Measurements from ENCODE around the gene BRAF. TPM values are rescaled to one million over a fixed set of nuclear protein-coding genes. Genes with fewer than 3 reads are reported as not detected.
"Not testable (repeated sequence)": the region's sequence is repeated elsewhere in the genome, so short reads cannot be mapped to it uniquely, and the experiment has no call there.

The BRAF gene
- total RNA-seq, 4 donors from 2014 or later, result 34.0 to 50.7 (median 36.8) TPM

GRCh38 chr7:140841166-140841715 is 83.5 kb downstream of the BRAF start:
- Histone ChIP-seq H3K4me3 (no peak overlapping the region), H3K27ac (replicated peaks in 1 of 4) (no peak overlapping the region), H3K36me3 (peaks cover 0 to 14% (median 7%) of the 10 kb centered on the region in 4 donors), H3K4me1 (no peaks in the 10 kb centered on the region), H3K9me3 (no peaks in the 10 kb centered on the region), H3K27me3 (no peaks in the 10 kb centered on the region)
- DNase-seq (ENCODE audit: extremely low spot score), result no peak
- 23% methylated on average over 1 of the region's 1 CpG for WGBS
- intact Hi-C loops (cut with DNase I), result no loop called here
- no peak for TF ChIP-seq CTCF (IDR thresholded peaks at IDR 0.05)
- TF ChIP-seq POLR2A (IDR thresholded peaks at IDR 0.05; ENCODE audit: low read depth), result no peak
- TF ChIP-seq POLR2AphosphoS5 (IDR thresholded peaks at IDR 0.05), result no peak
- no peak for TF ChIP-seq EP300 (IDR thresholded peaks at IDR 0.05)

- TF ChIP-seq POLR2A (IDR thresholded peaks at IDR 0.05; ENCODE audit: low read depth) (no peak), CTCF (IDR thresholded peaks at IDR 0.05) (no peak), POLR2AphosphoS5 (IDR thresholded peaks at IDR 0.05) (no peak), EP300 (IDR thresholded peaks at IDR 0.05) (no peak)
These were observed 93.0 kb downstream of the BRAF start for GRCh38 chr7:140831724-140832123.

GRCh38 chr7:140829720-140830119 is 95.0 kb downstream of the BRAF start:
- 94% methylated on average over 1 of the region's 1 CpG for WGBS
- Histone ChIP-seq H3K27me3 (no peaks in the 10 kb centered on the region), H3K9me3 (no peaks in the 10 kb centered on the region), H3K27ac (replicated peaks in 1 of 4) (no peak overlapping the region), H3K36me3 (peaks cover 0 to 29% (median 15%) of the 10 kb centered on the region in 4 donors), H3K4me1 (no peaks in the 10 kb centered on the region), H3K4me3 (no peak overlapping the region)
- no peak for TF ChIP-seq EP300 (IDR thresholded peaks at IDR 0.05)
- intact Hi-C loops (cut with DNase I), result no loop called here
- DNase-seq (ENCODE audit: extremely low spot score), result no peak

More at GRCh38 chr7:140831724-140832123, 93.0 kb downstream of the BRAF start:
- DNase-seq (ENCODE audit: extremely low spot score), result no peak
- intact Hi-C loops (cut with DNase I), result no loop called here
- H3K36me3 ChIP-seq, result peaks cover 0 to 29% (median 16%) of the 10 kb centered on the region in 4 donors
- H3K9me3 ChIP-seq, result no peaks in the 10 kb centered on the region
- no peaks in the 10 kb centered on the region for H3K4me1 ChIP-seq
- 93% methylated on average over 4 of the region's 4 CpGs for WGBS
- no peaks in the 10 kb centered on the region for H3K27me3 ChIP-seq
- H3K27ac ChIP-seq (replicated peaks in 1 of 4), result no peak overlapping the region
- no peak overlapping the region for H3K4me3 ChIP-seq

GRCh38 chr7:140828741-140829140 is 96.0 kb downstream of the BRAF start:
- peaks cover 0 to 20% (median 6%) of the 10 kb centered on the region in 4 donors for H3K36me3 ChIP-seq
- no peaks in the 10 kb centered on the region for H3K9me3 ChIP-seq
- H3K4me1 ChIP-seq, result no peaks in the 10 kb centered on the region
- no peak overlapping the region for H3K4me3 ChIP-seq
- no peak for TF ChIP-seq POLR2AphosphoS5 (IDR thresholded peaks at IDR 0.05)
- no peak for TF ChIP-seq POLR2A (IDR thresholded peaks at IDR 0.05; ENCODE audit: low read depth)
- no peak for TF ChIP-seq EP300 (IDR thresholded peaks at IDR 0.05)
- no peak for TF ChIP-seq CTCF (IDR thresholded peaks at IDR 0.05)
- DNase-seq (ENCODE audit: extremely low spot score), result no peak
- no peak overlapping the region for H3K27ac ChIP-seq (replicated peaks in 1 of 4)
- intact Hi-C loops (cut with DNase I), result no loop called here
- WGBS, result 79% methylated on average over 1 of the region's 1 CpG
- H3K27me3 ChIP-seq, result no peaks in the 10 kb centered on the region

- H3K27me3 ChIP-seq; DNase-seq (ENCODE audit: extremely low spot score); H3K9me3 ChIP-seq; H3K4me3 ChIP-seq; intact Hi-C loops (cut with DNase I); H3K27ac ChIP-seq (replicated peaks in 1 of 4); H3K36me3 ChIP-seq: not testable (repeated sequence)
- peaks cover 0 to 10% (median 5%) of the 10 kb centered on the region in 4 donors for H3K4me1 ChIP-seq
These were observed 107.3 kb downstream of the BRAF start for GRCh38 chr7:140817383-140817782.
